Measurements from ENCODE around the gene GLYATL1.

Gene GLYATL1, protein sequence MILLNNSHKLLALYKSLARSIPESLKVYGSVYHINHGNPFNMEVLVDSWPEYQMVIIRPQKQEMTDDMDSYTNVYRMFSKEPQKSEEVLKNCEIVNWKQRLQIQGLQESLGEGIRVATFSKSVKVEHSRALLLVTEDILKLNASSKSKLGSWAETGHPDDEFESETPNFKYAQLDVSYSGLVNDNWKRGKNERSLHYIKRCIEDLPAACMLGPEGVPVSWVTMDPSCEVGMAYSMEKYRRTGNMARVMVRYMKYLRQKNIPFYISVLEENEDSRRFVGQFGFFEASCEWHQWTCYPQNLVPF

DNA sequence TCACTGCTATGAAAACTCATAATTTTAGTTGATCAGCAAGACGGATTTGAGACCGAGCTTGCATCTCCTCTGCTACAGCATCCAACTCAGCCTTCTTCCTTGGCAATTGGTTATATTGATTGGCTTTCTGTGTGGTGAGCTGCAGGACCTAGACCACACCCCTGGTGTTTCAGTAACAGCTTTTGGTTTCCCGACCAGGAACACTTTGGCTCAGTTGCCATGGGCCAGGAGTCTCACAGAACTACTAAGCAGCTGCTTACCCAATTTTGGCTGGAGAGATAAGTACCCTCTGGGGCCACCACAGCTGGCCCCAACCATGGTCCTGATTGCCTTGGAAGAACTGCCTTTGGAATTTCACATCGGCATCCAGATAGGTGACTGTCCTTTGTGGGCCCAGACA, at the start of gene GLYATL1:
Gene GLYATL1 (plus strand): TSS at position 212 of the 400 bp plus-strand sequence. CDS start 7,600 bp downstream, outside the sequence.
- no peak for DNase-seq (ENCODE audit: low read depth in 2 of 3, low spot score in 1 of 3)

DNA sequence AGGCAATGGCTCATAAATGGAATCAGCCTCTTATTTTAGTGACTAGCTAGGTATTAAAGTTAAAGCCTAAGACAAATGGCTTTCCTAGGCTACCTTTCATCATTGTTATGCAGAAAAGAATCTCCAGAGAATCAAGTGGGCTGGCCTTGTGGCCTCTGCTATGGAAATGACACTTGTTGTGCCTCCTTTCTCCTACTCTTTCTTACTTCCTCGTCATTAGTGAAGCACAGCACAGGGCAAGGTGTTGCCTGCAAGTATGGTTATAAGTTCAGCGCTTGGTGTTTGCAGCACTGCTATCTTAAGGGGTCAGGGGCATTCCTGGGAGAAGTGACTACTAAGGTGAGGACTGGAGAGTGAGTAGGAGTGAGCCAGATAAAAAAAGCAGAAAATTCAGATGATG, 45.4 kb upstream of the GLYATL1 start:
- no peak for DNase-seq (ENCODE audit: low read depth in 2 of 3, low spot score in 1 of 3)

DNA sequence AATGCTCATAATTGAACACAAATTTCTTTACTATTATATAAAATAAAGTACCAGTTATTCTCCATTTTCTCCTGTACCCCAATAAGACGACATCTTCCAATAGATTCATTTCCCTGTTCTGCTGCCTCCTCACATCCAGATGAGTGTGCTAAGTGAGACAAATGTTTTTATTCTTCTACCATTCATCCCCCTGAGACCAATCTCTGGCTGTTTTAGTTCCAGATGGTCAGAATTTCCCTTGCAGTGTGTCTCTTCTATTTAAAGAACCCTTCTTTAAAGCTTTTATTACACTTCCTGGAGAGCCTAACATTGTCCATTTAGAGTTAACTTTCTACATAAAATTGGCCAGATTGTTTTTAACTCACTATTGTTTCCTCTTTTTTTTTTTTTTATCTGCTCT, 41.2 kb upstream of the GLYATL1 start:
- DNase-seq (ENCODE audit: low read depth in 2 of 3, low spot score in 1 of 3) = no peak

DNA sequence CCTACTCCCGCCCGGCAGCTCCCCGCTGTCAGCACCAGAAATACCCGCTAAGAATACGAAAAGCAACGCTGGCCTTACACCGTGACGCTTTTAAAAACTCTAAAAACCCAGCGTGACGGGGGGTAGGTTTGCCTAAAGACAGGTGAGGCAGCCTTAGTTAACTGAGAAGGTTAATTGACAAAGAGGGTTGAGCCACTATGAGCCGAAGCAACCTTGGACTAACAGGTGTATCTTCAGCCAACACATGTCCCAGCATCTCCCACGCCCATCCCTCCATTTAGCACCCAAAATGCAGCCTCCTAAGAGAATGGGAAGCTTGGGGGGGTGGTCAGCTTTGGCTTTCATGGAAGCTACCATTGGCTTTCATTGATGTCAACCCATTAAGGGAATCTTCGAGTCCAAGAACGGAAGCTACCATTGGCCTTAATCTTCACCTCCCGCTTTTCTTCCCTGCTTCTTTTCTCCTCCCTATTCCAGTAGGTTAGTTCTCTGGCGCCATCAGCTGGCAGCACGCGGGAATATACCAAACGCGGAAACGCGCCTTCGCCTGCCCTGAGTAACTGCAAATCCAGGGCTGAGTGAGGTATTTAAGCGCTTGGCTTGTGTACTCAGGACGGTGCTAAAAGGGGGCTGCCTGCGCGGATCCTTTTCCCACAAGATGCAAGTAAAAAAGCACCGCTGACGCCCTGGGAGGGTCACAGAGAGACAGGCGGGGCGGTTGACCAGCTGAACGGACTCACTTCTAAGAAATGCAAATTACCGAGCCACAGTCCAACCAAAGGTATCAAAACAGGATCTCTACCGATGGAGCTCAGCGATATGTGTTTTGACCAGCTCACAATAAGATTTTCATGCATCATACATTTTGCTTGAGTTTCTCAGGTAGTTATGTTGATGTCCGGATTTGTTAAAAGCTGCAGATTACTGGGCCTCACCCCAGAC, 38.5 kb upstream of the GLYATL1 start:
- DNase-seq (ENCODE audit: low read depth in 2 of 3, low spot score in 1 of 3) = peak; percentile 17 to 43 (median 40)

DNA sequence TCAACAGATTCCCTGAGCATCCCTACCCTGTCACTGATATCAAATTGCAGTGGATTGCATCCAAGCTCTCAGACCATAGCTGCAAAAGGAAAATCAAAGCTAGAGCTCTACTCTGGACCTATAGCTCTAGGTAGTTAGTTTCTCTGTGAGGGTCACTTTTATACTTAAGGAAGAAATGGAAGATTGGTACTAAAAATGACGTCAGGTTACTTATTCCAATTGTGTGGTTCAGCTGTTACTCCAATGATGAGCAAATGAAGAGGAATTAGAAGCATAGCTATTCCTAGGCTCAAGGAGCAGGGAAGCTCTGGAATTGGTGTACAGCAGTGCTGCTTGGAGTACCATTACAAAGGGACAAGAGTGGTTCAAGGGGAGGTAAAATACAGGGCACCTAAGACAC, 36.4 kb upstream of the GLYATL1 start:
- DNase-seq (ENCODE audit: low read depth in 2 of 3, low spot score in 1 of 3) = no peak

DNA sequence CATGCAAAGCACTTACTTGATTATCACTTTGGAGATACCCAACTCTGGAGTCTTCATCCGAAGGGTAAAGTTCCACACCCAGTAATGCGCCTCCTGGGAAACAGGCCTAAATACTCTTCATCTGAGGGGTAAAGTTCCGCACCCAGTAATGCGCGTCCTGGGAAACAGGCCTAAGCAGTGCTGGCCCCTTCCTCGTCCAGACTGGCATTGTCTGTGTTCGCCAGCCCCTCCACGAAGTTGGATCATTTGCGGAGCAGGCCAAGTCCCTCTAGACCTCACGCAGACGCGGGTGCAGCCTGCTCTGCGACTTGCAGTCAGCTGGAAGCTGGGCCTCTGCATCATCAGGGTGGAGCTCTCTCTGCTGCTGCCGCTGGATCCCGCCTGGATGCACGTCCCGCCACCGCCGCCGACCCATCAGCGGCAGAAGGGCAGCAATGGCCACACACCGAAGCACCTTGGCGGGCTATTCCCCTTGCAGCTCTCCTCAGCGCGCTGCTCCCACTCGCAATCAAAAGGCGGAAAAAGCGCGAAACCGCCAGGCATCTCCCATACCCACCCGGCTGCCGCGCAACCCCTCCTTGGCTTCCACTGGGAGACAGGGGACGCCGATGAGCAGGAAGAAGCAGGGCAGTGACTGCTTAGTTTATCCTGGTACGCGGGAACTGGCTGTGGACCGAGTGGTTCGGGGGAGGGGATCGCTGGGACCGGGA, 34.1 kb upstream of the GLYATL1 start:
- DNase-seq (ENCODE audit: low read depth in 2 of 3, low spot score in 1 of 3) = no peak

DNA sequence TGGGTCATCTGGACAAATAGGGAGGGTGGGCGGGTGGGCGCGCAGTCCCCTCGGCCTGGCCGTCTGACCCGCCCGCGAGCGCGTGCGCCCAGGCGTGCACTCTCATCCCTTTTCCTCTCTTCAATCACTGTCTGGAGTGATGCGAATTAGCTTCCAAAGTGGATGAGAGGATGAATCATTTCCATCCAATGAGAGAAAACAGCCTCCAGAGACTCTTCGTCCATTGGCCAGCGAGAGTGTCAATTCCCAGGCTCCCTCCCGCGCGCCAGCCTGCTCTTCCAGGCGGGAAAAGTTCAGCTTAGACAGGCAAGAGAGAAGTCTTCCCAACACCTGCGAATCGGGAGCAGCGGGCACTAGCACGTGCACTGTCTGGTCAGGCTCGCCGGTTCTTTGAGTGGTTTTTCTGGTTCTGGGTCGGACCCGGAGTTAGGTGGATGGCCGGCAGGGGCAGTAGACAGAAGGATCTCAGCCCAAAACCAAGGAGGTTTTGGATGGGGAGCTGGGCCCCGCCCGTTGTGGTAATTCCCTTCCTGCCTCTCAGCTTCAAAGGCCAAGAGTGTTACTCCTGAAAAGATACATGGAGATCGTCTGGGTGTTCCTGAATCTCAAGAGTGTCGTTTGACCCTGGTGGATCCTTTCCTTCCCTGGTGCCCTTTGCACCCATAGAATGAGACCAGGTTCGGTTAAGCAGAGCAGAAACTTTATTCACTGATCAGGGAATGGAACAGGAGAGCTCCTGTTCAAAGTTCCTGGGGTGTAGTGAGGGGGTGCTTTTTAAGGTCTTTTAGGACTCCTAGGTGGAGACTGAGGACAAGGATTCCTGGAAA, 33.4 kb upstream of the GLYATL1 start:
- DNase-seq (ENCODE audit: low read depth in 2 of 3, low spot score in 1 of 3) = no peak

DNA sequence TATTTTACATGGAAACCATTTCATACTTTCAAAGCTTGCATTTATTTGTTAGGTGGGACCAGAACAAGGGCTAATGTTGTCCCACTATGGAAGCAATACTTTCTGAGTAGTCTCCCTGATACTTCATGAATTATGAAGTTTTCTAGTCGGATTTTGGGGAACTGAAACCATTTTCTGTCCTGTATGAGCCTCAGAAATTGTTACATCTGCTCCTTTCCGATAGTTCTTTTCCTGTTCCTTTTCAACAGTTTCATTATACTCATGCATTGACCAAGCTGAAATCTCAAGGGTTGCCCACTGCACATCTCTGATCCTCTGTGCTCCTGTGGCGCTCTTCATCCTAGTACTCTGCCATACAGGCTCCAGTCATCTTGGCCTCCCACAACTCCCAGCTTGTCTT, 31.5 kb upstream of the GLYATL1 start:
- no peak for DNase-seq (ENCODE audit: low read depth in 2 of 3, low spot score in 1 of 3)

DNA sequence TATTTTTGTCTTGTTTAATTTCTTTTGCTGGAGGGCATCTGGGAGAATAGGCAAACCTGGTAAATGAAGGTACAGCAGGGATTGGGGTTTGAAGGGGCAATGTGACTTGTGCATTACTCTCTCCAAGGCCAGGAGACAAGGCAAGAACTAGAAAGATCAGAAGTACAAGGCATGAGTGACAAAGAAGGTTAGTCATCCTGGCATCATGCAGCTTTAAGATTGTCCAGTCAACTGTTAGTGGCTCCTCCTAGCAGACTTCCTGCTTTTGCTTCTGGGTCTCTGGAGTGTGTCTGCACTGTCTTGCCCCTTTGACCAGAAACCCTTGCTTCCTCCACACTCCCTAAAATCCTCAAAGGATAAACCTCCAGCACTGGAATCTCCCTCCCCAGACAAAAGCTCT, 27.2 kb upstream of the GLYATL1 start:
- DNase-seq (ENCODE audit: low read depth in 2 of 3, low spot score in 1 of 3) = no peak

DNA sequence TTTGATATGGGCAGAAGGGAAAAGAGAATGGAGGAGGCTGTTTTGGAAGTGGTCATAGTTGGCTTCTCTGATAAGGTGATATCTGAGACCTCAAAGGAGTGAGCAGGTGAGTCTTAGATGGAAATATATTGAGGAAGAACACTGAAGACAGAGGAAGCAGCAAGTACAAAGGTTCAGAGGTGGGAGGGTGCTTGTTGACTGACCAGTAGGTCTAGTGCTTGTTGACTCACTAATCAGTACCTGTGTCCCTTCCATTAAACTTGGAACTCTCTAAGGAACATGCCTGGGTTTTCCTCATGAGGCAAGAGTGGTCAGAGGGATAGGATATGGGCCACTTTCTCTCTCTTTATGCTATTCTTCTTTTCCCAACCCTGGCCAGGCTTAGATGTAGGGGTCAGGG, 25.6 kb upstream of the GLYATL1 start:
- DNase-seq (ENCODE audit: low read depth in 2 of 3, low spot score in 1 of 3) = no peak

DNA sequence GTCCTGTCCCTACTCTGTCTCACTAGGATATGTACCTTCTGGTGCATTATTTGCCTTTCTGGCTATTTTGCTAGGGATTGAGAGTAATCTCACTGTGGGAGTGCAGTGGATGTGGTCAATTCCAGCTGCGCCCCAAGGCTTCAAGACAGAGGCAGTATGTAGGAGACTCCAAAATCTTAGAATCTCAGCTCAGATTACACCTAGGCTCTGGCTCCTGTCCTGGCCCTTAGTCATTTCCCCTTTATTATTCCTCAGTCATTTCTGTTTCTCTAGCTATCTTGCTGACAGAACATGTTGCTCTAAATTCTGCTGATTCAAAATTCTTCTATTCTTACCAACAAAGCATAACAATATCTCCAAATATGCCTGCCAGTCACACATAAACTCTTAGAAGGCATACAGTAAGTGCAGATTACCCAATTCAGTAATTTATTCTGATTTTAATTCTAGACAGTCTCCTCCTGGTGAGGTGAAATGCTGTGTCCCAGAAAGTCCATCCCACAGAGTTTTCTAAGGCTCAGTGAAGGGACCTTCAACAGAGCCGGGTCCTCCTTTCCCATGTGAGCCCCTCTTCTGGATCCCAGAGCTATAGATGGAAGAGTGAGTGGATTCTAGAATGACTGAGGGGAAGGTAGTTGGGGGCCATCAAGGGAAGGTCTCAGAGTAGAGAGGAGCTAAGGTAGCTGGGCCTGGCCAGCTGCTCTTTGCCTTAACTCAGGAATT, 24.3 kb upstream of the GLYATL1 start:
- no peak for DNase-seq (ENCODE audit: low read depth in 2 of 3, low spot score in 1 of 3)

DNA sequence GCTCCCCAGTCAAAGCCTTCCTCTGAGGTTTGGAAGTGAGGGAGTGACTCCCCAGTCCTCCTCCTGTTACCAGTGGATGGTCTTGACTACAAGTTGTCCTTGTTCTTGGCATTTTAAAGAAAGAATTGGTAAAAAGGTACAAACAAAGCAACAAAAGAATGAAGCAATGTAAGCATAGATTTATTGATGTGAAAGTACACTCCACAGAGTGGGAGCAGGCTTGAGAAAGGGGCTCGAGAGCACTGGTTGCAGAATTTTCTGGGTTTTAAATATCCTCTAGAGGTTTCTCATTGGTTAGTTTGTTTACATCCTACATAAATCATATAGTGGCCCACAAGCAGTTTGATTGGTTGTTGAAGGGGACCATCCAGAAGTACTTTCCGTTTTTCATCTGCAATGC, 22.7 kb upstream of the GLYATL1 start:
- DNase-seq (ENCODE audit: low read depth in 2 of 3, low spot score in 1 of 3) = no peak

DNA sequence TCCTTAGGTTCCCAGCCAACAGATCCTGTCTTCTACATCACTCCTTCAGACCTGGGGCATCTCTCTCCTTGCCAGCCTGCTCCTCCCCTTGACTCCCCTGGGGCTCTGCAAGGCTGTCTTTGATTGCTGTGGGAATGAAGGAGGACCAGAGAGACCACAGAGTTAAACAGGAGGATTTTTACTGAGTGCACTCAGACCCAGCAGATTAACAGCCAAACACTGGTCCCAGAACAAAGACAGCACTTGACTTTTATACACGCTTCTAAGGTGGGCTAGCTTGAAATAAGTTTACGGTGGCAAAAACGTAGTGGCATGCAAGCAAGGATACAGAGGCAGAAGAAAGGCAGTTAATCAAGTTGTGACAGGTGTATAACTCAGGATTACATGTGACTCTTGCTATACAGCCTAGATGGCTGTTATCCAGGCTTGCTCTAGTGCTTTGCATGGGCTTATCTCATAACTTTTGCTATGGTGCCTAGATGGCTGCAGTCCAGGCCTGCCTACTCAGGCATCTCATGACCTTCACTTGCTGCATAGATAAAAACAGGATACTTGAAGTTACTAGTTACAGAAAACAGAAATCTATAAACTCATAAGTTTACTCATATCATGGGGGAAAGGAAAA, 22.0 kb upstream of the GLYATL1 start:
- DNase-seq (ENCODE audit: low read depth in 2 of 3, low spot score in 1 of 3) = no peak

DNA sequence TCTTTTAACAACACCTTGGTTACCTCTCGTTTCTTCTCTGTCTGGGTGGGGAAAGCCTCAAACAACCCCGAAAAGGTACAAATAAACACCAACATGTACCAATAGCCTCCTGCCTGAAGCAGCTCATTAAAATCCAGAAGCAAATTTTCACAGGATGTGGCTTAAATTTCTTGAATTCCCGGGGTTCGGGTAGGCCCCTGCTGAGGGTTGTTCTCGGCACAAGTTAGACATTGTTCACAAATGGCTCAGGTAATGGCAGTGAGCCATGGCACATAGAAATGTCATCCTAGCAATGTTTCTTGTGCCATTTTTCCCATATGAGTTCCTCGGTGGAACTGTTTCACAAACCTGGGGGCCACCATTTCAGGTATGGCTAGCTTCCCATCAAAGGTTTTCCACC, 19.7 kb upstream of the GLYATL1 start:
- no peak for DNase-seq (ENCODE audit: low read depth in 2 of 3, low spot score in 1 of 3)

DNA sequence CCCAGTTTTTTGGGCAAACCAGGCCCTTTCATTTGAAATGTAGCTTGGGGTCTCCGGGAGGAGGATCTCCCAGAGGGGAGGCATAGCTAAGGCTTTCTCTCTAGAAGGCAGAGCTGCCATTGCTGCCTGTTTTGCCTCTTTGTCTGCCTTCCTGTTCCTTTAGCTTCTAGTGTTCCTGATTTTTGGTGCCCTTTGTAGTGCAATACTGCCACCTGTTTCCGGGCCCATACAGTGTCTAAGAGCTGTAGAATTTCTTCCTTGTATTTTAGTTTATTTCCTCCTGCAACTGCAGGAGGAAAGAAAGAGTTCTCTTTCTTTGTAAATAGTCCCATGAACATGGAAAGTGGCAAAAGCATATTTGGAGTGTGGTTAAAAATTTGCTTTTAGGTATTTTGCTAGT, 19.3 kb upstream of the GLYATL1 start:
- no peak for DNase-seq (ENCODE audit: low read depth in 2 of 3, low spot score in 1 of 3)

DNA sequence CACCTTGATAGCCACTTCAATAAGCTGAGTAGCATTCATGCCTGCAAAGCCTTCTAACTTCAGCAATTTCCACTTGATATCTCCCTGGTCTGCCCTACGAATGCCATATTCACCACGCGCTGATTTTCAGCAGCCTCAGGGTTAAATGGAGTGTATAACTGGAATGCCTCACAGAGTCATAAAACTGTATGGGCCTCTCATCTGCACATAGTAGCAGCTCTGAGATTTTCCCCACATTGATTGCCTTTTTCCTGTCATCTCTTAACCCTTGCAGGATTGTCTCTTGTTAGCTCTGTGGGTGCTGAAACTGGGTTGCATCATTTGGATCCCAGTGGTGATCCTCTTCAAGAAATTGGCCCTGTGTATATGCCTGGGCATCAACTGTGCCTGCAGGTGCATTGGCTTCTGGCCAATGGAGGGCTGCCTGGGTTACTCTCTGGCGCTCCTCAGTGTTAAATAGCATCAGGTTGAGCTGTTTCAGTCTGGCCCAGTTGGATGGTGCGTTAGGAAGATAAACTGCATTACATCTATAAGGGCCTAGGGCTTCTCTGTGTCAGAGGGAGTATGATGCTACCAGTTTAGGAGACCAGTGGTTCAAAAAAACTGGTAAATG, 17.4 kb upstream of the GLYATL1 start:
- DNase-seq (ENCODE audit: low read depth in 2 of 3, low spot score in 1 of 3) = no peak

DNA sequence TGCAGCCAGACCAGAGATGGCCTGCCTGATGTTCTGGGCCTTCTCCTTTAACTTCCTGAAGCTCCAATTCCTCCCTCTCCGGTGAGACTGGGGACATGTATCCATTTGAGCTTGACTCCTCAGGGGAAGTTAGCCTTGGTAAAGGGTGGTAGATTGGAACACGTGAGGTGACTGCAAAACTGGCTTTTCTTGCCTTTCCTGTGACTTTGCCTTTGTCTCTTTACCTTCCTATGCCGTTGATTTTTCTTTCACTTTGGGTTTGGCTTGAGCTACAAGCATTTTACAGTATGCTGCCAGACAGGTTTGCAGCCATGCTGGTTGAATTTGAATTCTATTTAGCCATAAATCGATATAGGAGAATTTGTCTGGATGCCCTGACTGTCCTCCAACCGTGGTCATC, 16.8 kb upstream of the GLYATL1 start:
- no peak for DNase-seq (ENCODE audit: low read depth in 2 of 3, low spot score in 1 of 3)

DNA sequence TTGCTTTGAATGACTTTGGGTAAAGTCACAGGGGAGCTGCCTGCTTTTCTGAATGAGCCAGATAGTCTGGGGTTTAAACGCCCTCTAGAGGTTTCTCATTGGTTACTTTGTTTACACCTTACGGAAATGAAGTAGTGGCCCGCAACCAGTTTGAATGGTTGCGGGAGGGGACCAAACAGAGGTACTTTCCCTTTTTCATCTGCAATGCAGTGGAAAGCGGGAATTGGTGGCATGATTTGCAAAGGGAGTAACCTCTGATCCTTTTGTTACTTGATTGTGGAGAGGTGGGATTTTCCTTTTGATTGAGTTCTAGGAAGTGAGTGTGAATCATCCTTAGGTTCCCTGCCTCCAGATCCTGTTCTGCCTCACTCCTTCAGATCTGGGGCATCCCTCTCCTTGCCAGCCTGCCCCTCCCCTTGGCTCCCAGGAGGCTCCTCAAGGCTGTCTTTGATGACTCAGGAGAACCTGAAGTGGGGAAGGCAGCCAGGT, 15.9 kb upstream of the GLYATL1 start:
- DNase-seq (ENCODE audit: low read depth in 2 of 3, low spot score in 1 of 3) = peak in 1 of 3 donors; percentile 1

DNA sequence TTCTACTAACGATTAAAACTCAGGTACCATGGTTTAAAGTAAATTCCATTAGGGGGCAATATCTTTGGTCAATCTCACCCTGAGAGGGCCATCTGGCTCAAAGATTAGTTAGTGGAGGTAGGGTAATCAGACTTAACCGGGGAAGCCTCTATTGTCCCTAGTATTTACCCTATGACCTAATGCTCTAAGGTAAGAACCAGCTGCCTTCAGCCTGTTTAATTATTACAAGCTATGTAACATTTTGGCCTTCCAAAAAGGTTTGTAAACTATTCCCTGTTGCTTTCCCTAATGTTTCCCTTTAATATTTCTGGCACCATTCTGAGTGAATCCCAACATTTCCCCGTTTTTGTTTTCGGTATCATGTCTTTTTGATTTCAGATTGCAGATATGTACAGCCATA, 15.1 kb upstream of the GLYATL1 start:
- DNase-seq (ENCODE audit: low read depth in 2 of 3, low spot score in 1 of 3) = no peak

Data from stimulated activated CD4-positive, alpha-beta T cell treated with anti-CD3 and anti-CD28 coated beads, Interleukin-12 subunit alpha, Interleukin-12 subunit beta, amount 100 ng/mL, for 48 hours (primary cell).